Fibroblast of lung (primary cell): ENCODE measurements around the gene MACROD2.

Experiments
- EZH2 ChIP-seq: IDR thresholded peaks from 2 replicates; pipeline ENCODE4 v1.5.1; 2012; ENCODE audit warnings: low read length, control low read depth, mild to moderate bottlenecking; ENCODE audit errors: missing control alignments
- TF ChIP-seq, protein P1 (sequence below), 2 donors: IDR thresholded peaks in 1 of 2; conservative IDR thresholded peaks in 1 of 2; 1 replicate in 1 of 2; 2 replicates in 1 of 2; pipeline ENCODE4 v1.5.1; 2011 to 2012; ENCODE audit warnings: low read length in 2 of 2, control low read depth in 1 of 2, inconsistent platforms in 1 of 2, low read depth in 1 of 2, mild to moderate bottlenecking in 1 of 2

- TF ChIP-seq, protein P1, sequence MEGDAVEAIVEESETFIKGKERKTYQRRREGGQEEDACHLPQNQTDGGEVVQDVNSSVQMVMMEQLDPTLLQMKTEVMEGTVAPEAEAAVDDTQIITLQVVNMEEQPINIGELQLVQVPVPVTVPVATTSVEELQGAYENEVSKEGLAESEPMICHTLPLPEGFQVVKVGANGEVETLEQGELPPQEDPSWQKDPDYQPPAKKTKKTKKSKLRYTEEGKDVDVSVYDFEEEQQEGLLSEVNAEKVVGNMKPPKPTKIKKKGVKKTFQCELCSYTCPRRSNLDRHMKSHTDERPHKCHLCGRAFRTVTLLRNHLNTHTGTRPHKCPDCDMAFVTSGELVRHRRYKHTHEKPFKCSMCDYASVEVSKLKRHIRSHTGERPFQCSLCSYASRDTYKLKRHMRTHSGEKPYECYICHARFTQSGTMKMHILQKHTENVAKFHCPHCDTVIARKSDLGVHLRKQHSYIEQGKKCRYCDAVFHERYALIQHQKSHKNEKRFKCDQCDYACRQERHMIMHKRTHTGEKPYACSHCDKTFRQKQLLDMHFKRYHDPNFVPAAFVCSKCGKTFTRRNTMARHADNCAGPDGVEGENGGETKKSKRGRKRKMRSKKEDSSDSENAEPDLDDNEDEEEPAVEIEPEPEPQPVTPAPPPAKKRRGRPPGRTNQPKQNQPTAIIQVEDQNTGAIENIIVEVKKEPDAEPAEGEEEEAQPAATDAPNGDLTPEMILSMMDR (conservative IDR thresholded peaks at IDR 0.05 in 1 of 2, IDR thresholded peaks at IDR 0.05 in 1 of 2; ENCODE audit: low read depth in 1 of 2, low read length in 2 of 2): no peak
- TF ChIP-seq EZH2: no peak
Observed at GRCh38 chr20:14986656-14987055, 991.3 kb downstream of the MACROD2 start.
